Right atrium auricular region (tissue), 2 donors: Measurements from ENCODE around the gene CLDN2. TPM values are rescaled to one million over a fixed set of nuclear protein-coding genes. Genes with fewer than 3 reads are reported as not detected.

Source experiments
- DNase-seq: peaks from one replicate; pipeline ENCODE4 v3.0.0-alpha.2; 2019; ENCODE audit warnings: low spot score
- H3K27ac ChIP-seq, 2 donors: fragments of 200-600 bp; sonication (generic); 1 replicate in 1 of 2; 2 replicates in 1 of 2; pipeline ENCODE4 v1.5.1; 2016 to 2019
- H3K27me3 ChIP-seq, 2 donors: fragments of 200-600 bp; sonication (generic); one replicate each; pipeline versions ENCODE4 v1.5.1 to v1.6.0; 2017 to 2019
- H3K36me3 ChIP-seq: fragments of 200-600 bp; sonication (generic); one replicate; pipeline ENCODE4 v1.5.1; 2016
- H3K4me1 ChIP-seq, 2 donors: fragments of 200-600 bp; sonication (generic); one replicate each; pipeline versions ENCODE4 v1.5.1 to v1.6.0; 2017 to 2019
- H3K4me3 ChIP-seq, 2 donors: fragments of 200-600 bp; sonication (generic); 1 replicate in 1 of 2; 2 replicates in 1 of 2; pipeline ENCODE4 v1.5.1; 2017 to 2019; ENCODE audit warnings: mild to moderate bottlenecking in 1 of 2, moderate library complexity in 1 of 2
- H3K9me3 ChIP-seq, 2 donors: fragments of 200-600 bp; sonication (generic); one replicate each; pipeline ENCODE4 v1.5.1; 2019
- total RNA-seq, 2 donors: library from RNA; depleted of rRNA; stranded (reverse); fragments of >200 nt; gene quantifications; one replicate each; pipeline ENCODE4 v1.1.0, GENCODE V29; 2016
- TF ChIP-seq, protein P1 (sequence below), 2 donors: fragments of 200-600 bp; sonication (generic); IDR thresholded peaks; one replicate each; pipeline ENCODE4 v1.5.1; 2019; ENCODE audit warnings: antibody characterized with exemption in 2 of 2

Gene CLDN2
- total RNA-seq, 2 donors from 2014 or later = not detected

DNA sequence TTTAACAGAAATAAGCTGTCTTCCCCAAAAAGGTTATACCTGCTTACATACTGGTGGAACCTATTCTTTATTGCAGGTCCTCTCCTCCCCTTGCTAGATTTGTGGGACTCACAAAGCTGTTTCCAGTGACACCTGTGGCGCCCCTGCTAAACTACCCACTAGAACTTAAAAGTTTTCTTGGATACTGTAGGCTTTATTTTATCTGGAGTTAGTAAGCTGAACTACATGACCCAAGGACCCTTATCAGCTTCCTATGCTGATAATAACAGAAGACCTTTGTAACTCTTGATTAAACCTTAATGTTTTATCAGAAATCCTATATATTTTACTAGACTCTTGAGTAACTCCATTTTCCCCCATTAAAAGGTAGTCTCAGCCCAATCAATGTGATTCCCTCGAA, 32.3 kb downstream of the CLDN2 start:
- DNase-seq = no peak
- Histone ChIP-seq H3K27me3 (no peaks in the 10 kb centered on the region), H3K4me3 (no peak overlapping the region), H3K36me3 (no peaks in the 10 kb centered on the region), H3K27ac (no peak overlapping the region), H3K9me3 (no peaks in the 10 kb centered on the region), H3K4me1 (no peaks in the 10 kb centered on the region)
- TF ChIP-seq, protein P1, sequence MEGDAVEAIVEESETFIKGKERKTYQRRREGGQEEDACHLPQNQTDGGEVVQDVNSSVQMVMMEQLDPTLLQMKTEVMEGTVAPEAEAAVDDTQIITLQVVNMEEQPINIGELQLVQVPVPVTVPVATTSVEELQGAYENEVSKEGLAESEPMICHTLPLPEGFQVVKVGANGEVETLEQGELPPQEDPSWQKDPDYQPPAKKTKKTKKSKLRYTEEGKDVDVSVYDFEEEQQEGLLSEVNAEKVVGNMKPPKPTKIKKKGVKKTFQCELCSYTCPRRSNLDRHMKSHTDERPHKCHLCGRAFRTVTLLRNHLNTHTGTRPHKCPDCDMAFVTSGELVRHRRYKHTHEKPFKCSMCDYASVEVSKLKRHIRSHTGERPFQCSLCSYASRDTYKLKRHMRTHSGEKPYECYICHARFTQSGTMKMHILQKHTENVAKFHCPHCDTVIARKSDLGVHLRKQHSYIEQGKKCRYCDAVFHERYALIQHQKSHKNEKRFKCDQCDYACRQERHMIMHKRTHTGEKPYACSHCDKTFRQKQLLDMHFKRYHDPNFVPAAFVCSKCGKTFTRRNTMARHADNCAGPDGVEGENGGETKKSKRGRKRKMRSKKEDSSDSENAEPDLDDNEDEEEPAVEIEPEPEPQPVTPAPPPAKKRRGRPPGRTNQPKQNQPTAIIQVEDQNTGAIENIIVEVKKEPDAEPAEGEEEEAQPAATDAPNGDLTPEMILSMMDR (IDR thresholded peaks at IDR 0.05) = no peak

DNA sequence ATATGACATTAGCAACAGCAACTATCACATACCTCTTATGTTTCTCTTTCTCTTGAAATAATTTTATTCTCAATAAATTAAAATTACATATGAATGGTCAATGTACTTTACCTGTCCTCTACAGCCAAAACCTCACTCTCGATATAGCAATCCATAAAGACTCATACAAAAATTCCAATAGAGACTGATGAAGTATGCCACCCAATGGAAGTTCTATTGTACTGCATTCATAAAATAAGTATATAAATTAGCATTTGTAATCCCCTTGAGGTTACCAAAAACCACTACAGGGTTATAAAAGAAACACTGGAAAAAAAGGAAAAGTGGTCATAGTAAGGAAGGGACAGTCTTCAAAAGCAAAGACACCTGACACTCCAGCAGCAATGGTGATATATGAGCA, 32.8 kb downstream of the CLDN2 start:
- H3K36me3 ChIP-seq = no peaks in the 10 kb centered on the region
- no peaks in the 10 kb centered on the region for H3K9me3 ChIP-seq
- no peak overlapping the region for H3K27ac ChIP-seq
- H3K27me3 ChIP-seq = no peaks in the 10 kb centered on the region
- no peaks in the 10 kb centered on the region for H3K4me1 ChIP-seq
- TF ChIP-seq, protein P1 (IDR thresholded peaks at IDR 0.05) = peak in 1 of 2 donors; percentile 56
- DNase-seq = no peak
- no peak overlapping the region for H3K4me3 ChIP-seq

DNA sequence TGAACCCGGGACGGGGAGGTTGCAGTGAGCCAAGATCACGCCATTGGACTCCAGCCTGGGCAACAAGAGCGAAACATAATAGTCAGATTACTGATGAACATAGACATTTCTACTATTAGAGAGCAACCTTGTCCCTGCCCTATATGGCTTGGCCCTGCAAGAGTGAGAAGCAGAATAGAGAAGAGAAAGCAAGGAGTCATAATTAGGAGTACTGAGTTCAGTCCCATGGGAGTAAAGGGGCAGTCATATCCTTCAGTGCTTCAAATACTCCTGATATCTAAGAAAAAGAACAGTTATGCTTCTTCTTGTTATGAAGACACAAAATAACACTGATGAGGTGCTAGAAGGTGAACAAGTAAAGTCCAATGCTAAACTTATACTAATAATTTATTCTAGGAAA, 33.8 kb downstream of the CLDN2 start:
- no peak for DNase-seq
- Histone ChIP-seq H3K27me3 (no peaks in the 10 kb centered on the region), H3K4me1 (no peaks in the 10 kb centered on the region), H3K36me3 (no peaks in the 10 kb centered on the region), H3K4me3 (no peak overlapping the region), H3K27ac (no peak overlapping the region), H3K9me3 (no peaks in the 10 kb centered on the region)
- TF ChIP-seq, protein P1 (IDR thresholded peaks at IDR 0.05) = no peak

DNA sequence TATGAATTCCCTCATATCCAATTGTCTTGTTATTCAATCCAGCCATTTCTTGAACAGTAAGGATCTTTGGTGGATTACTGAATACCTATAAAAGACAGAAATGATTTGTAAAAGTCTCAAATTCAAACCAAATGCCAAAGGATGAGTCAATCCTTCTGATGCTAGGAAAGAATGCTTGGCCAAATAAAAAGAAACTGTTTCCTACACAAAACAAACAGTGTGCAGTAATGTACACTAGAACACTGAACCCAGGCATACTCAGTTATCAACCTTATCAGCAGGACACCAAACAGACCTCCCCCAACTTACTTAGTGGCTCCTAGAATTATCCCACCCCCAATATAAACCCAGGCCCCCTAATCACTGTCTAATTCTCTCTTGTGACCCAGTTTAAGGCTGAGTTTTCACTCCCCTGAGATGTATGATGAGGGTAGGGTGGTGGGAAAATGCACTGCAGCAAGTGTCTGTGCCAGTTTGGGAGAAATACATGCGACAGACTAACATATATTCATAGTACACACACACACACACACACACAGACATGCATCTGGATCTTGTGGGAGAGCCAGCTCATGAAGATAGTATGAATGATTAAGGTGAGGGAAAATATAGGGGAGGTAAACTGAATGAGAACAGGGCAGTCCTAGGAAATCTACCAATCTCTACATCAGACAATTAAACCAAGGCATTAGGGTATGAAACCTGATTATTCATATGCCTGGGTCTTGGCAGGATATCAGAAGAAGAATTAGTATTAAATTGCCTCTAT, 35.0 kb downstream of the CLDN2 start:
- no peaks in the 10 kb centered on the region for H3K27me3 ChIP-seq
- no peaks in the 10 kb centered on the region for H3K9me3 ChIP-seq
- TF ChIP-seq, protein P1 (IDR thresholded peaks at IDR 0.05) = no peak
- no peak overlapping the region for H3K27ac ChIP-seq
- DNase-seq = no peak
- H3K4me3 ChIP-seq = no peak overlapping the region
- no peaks in the 10 kb centered on the region for H3K36me3 ChIP-seq
- no peaks in the 10 kb centered on the region for H3K4me1 ChIP-seq

DNA sequence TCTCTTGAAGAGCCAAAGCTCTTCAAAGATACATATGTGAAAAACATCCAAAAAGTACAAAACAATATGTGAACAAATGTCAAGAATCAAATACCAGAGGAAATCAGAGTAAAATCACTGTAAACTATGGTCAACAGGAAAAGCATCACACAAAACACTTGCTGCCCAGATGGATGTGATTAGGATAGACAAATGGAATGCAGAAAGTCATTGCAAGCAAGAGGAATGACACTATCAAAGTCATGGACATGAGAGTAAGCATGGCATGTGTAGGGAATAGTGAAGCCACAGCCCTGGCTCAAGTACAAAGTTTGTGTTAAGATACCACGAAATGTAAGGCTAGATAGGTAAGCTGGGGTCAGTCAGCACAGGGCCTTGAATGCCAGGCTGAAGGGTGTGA, 37.7 kb downstream of the CLDN2 start:
- H3K27me3 ChIP-seq = no peaks in the 10 kb centered on the region
- TF ChIP-seq, protein P1 (IDR thresholded peaks at IDR 0.05) = no peak
- no peak overlapping the region for H3K4me3 ChIP-seq
- no peaks in the 10 kb centered on the region for H3K9me3 ChIP-seq
- H3K27ac ChIP-seq = no peak overlapping the region
- peaks cover 11% of the 10 kb centered on the region for H3K36me3 ChIP-seq
- no peak for DNase-seq
- no peaks in the 10 kb centered on the region for H3K4me1 ChIP-seq

DNA sequence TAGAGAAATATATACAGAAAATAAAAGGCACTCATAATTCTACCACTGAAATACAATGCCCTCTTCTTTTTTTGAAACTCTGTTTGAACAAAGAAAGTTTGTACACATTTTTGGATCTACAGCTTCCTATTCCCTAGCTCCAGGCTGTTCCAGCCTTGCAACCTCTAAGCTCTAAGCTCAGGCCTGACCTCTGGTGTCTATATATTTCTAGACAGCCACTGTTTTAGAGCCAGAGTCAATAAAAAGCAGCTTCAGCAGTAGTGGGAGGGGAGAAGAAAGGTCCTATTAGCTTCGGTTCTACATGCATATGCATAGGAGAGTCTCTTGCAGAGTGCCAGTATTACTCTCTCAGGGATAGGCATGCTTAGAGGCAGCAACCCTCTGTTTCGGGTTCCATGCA, 39.7 kb downstream of the CLDN2 start:
- H3K4me1 ChIP-seq = no peaks in the 10 kb centered on the region
- no peak overlapping the region for H3K27ac ChIP-seq
- no peaks in the 10 kb centered on the region for H3K27me3 ChIP-seq
- no peak overlapping the region for H3K4me3 ChIP-seq
- TF ChIP-seq, protein P1 (IDR thresholded peaks at IDR 0.05) = no peak
- H3K36me3 ChIP-seq = peaks cover 11% of the 10 kb centered on the region
- no peaks in the 10 kb centered on the region for H3K9me3 ChIP-seq
- DNase-seq = no peak
